Renal cortex interstitium (tissue), 11 donors: Measurements from ENCODE around the gene AHCY. TPM values are rescaled to one million over a fixed set of nuclear protein-coding genes. Genes with fewer than 3 reads are reported as not detected.
"Not testable (repeated sequence)": the region's sequence is repeated elsewhere in the genome, so short reads cannot be mapped to it uniquely, and the experiment has no call there.

Source experiments
- DNase-seq, 11 donors: peaks; one replicate each; pipeline ENCODE4 v3.0.0-alpha.2; 2013; ENCODE audit warnings: low read depth in 9 of 11, low spot score in 4 of 11; ENCODE audit errors: extremely low read depth in 1 of 11
- polyA plus RNA-seq, 3 donors: library from polyadenylated mRNA; unstranded; fragments of 120-200 nt; gene quantifications; one replicate each; pipeline ENCODE4 v1.2.1, GENCODE V29; 2013; ENCODE audit not compliant: insufficient read length in 3 of 3

AHCY gene
- polyA plus RNA-seq, 3 donors, result 188 to 205 (median 191) TPM

GRCh38 chr20:34274694-34275093, 28.5 kb downstream of the AHCY start:
- no peak for DNase-seq

- DNase-seq, result no peak
Measured at GRCh38 chr20:34271956-34272355, 31.2 kb downstream of the AHCY start.

GRCh38 chr20:34269996-34270627, 33.0 kb downstream of the AHCY start:
- no peak for DNase-seq

- DNase-seq, result peak in 1 of 11 donors; percentile 21
Measured at GRCh38 chr20:34268851-34269636, 34.1 kb downstream of the AHCY start.

- no peak for DNase-seq
Measured at GRCh38 chr20:34268145-34268544, 35.0 kb downstream of the AHCY start.

- DNase-seq, result no peak
Measured at GRCh38 chr20:34264141-34264540, 39.0 kb downstream of the AHCY start.

- not testable (repeated sequence) for DNase-seq
Measured at GRCh38 chr20:34263468-34263867, 39.7 kb downstream of the AHCY start.

- DNase-seq, result no peak
Measured at GRCh38 chr20:34262488-34263288, 40.5 kb downstream of the AHCY start.

GRCh38 chr20:34260208-34260942, 42.8 kb downstream of the AHCY start:
- no peak for DNase-seq

- no peak for DNase-seq
Measured at GRCh38 chr20:34256629-34257124, 46.5 kb downstream of the AHCY start.

GRCh38 chr20:34254979-34255378, 48.2 kb downstream of the AHCY start:
- DNase-seq, result no peak

GRCh38 chr20:34252431-34253086, 50.6 kb downstream of the AHCY start:
- not testable (repeated sequence) for DNase-seq

- no peak for DNase-seq
Measured at GRCh38 chr20:34251619-34252018, 51.5 kb downstream of the AHCY start.

- no peak for DNase-seq
Measured at GRCh38 chr20:34250005-34250404, 53.1 kb downstream of the AHCY start.

GRCh38 chr20:34249291-34249690, 53.9 kb downstream of the AHCY start:
- no peak for DNase-seq

- DNase-seq, result no peak
Measured at GRCh38 chr20:34246126-34246626, 57.0 kb downstream of the AHCY start.

GRCh38 chr20:34243377-34243776, 59.8 kb downstream of the AHCY start:
- DNase-seq, result no peak

GRCh38 chr20:34242879-34243278, 60.3 kb downstream of the AHCY start:
- DNase-seq, result no peak
